HG03558 (cell line): ENCODE results near the gene DNAH17.

Experiments used
- ATAC-seq: cut with Tn5 transposase; IDR thresholded peaks from one replicate; pipeline ENCODE4 v1.9.1; 2021; ENCODE audit warnings: moderate number of reproducible peaks; ENCODE audit not compliant: unreplicated experiment; ENCODE audit errors: extremely low read depth

DNAH17 gene, protein sequence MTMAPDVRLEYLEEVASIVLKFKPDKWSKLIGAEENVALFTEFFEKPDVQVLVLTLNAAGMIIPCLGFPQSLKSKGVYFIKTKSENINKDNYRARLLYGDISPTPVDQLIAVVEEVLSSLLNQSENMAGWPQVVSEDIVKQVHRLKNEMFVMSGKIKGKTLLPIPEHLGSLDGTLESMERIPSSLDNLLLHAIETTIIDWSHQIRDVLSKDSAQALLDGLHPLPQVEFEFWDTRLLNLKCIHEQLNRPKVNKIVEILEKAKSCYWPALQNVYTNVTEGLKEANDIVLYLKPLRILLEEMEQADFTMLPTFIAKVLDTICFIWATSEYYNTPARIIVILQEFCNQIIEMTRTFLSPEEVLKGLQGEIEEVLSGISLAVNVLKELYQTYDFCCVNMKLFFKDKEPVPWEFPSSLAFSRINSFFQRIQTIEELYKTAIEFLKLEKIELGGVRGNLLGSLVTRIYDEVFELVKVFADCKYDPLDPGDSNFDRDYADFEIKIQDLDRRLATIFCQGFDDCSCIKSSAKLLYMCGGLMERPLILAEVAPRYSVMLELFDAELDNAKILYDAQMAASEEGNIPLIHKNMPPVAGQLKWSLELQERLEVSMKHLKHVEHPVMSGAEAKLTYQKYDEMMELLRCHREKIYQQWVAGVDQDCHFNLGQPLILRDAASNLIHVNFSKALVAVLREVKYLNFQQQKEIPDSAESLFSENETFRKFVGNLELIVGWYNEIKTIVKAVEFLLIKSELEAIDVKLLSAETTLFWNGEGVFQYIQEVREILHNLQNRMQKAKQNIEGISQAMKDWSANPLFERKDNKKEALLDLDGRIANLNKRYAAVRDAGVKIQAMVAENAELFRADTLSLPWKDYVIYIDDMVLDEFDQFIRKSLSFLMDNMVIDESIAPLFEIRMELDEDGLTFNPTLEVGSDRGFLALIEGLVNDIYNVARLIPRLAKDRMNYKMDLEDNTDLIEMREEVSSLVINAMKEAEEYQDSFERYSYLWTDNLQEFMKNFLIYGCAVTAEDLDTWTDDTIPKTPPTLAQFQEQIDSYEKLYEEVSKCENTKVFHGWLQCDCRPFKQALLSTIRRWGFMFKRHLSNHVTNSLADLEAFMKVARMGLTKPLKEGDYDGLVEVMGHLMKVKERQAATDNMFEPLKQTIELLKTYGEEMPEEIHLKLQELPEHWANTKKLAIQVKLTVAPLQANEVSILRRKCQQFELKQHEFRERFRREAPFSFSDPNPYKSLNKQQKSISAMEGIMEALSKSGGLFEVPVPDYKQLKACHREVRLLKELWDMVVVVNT (N-terminal part only)

GRCh38 chr17:78577296-78577695 is at the start of gene DNAH17:
Gene DNAH17, minus strand, starts transcription at chr17:78577396. Its CDS starts 2,339 bp downstream, at chr17:78575057.
- no peak for ATAC-seq

DNA sequence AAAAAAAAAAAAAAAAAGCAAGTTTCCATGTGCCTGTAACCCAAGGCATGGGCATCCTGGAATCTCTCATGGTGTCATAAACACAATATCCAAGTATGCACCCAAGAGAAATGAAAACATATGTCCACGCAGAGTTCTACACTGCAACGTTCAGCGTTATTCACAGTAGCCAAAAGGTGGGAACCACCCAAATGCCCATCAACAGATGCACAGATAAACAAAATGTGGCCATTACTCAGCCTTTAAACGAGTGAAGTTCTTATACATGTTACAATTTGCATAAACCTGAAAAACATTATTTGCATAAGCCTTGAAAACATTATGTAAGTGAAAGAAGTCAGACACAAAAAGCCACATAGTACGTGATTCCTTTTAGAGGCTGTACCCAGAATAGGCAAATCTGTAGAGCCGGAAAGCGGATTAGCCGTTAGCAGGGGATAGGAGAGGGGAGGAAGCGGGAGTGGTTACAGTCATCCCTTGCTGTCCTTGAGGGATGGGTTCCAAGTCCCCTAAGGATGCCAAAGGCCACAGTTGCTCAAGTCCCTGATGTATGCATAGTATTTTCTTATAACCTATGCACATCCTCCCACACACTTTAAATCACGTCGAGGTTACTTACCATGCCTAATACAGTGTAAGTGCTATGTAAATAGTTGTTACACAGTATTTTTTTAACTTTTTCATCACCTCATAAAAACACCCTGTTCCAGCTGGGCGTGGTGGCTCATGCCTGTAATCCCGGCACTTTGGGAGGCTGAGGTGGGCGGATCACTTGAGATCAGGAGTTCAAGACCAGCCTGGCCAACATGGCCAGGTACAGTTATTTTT is 47.3 kb upstream of the DNAH17 start:
- no peak for ATAC-seq

- ATAC-seq = no peak
These were observed 46.3 kb upstream of the DNAH17 start for GRCh38 chr17:78623541-78623940.

DNA sequence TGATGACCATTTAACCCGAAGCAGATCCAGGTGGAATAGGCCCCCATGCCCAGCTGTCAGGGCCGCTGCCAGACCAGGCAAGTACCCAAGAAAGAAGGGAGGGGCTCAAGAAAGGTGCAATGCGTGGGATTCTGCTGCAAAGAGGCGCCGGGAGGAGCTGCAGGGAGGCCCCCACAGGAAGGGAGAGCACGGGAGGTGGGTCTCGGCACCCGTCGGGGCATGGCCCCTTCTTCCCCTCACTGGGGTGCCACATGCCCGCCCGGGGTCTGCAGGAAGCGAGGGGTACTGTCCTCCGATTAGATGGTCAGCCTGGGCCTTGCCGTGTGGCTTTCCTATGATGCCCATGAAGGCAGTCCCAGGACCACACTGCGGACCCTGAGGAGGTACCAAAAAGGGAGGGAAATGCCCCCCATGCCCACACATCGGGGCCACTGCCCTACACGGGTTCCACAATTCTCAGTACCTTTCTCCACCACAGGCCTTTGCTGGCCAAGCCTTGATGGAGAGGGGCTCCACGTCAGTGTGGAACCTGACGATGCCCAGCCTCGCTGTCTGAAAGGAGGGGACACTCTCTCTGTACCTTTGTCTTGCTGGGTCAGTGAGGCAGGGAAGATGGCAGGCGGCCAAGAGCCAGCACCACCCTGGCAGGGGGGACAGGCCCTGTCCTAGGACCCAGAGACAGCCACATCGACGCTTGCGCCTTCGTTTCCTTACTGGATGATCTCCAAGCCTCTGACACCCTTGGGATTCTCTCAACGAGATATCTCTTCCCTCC is 45.5 kb upstream of the DNAH17 start:
- no peak for ATAC-seq

DNA sequence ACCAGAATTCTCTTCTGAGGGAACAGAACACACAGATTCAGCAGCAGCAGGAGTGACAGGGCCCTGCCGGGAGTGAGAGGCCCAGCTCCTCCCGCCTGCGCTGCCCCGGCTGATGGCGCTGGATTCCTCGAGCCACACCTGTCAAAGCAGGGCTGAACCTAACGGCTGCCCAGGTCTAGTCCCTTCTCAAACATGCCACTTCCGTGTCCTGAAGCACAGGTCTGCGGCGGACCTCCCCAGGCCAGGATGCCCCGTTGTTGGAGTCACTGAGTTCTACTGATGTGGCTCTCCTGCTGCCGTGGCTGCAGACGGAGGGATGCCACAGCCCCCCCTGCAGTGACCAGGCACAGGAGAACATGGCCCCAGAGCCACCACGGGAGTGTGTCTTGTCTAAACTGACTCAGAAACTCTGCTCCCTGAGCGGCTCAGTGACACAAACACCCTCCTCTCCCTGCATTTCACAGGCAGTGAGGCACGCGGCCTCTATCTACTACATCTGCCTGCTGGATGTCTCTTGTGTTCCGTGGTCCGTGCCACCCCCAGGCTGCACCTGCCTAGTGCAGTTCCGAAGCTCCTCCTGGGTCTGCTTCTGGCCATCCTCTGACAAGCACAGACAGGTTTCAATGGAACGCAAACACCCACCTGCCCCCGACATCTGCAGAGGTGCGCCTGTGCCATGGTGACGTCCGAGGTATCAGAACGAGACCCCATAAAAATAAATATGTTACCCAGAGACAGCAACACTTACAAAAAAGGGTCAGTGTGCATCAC is 44.7 kb upstream of the DNAH17 start:
- ATAC-seq = no peak

GRCh38 chr17:78620099-78620498 is 42.9 kb upstream of the DNAH17 start:
- ATAC-seq = no peak

GRCh38 chr17:78619334-78619733 is 42.1 kb upstream of the DNAH17 start:
- ATAC-seq = no peak

- ATAC-seq = no peak
These were observed 41.3 kb upstream of the DNAH17 start for GRCh38 chr17:78618264-78619066.

DNA sequence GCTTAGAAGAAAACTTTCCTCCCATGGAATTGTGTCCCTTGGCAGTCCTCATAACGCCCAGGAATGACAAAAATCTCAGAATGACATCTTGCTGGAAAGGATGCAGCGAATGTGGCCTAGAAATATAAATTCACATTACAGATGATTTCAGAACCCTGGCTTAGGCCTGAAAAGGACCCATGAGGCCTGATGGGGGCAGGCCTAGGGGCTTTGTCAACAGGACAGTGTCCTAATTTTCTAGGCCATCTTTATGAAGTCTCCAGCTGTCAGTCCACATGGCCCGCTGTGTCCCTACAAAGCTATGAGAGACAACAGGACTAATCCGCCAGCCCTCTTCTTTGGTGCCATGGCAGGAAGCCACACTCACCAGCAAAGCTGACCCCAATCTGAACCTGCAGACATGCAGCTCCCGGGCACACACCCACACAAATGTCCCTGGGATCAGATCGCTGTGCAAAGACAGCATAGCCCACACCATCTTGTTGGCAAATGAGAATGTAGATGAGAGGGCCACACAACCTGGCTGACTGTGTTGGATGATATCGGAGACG is 40.4 kb upstream of the DNAH17 start:
- ATAC-seq = no peak

GRCh38 chr17:78616946-78617345 is 39.8 kb upstream of the DNAH17 start:
- ATAC-seq = no peak

- no peak for ATAC-seq
These were observed 38.4 kb upstream of the DNAH17 start for GRCh38 chr17:78615631-78616030.

- no peak for ATAC-seq
These were observed 36.2 kb upstream of the DNAH17 start for GRCh38 chr17:78613416-78613815.

DNA sequence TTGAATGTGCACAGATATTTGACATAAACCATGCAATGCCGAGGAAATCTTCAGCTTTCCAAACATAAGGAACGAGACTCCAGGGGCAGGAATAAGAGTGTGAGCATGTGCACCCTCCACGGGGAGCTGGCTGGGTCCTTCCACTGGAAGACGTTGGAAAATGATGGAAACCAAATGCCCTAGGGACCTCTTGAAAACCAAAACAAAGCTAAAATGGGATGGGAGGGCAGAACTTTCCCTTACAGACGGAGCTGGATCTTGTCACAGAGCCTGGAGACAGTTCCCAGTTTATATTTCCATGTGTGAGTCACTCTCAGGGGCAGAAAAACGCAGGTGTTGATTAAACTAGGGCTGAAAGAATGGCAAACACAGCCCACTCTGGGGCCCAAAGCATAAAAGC is 34.4 kb upstream of the DNAH17 start:
- ATAC-seq = no peak

DNA sequence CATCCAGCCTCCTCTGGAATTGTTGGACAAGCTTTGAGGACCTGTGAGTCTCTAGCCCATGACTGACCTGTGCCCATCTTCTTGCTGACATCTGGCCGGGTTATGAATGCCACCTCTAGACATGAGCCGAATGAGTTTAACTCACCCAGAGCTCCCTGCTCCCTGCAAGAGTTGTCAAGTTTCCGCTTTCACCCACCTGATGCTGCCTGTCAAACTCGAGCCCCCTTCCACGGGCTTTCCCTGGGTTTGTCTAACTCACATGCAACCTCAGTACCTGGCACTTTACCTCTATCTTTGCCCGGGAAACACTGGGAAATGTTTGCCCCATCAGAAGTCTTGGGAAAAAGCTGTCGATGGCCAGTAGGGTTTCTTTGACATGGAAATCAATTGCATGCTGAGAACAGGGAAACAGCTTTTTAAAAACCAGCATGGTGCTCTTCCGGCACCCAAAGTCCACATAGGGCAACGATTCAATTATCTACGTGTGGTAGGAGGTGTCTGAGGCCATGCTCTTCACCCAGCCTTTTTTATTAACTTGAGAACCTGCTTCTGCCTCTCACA is 33.8 kb upstream of the DNAH17 start:
- no peak for ATAC-seq

- no peak for ATAC-seq
These were observed 32.0 kb upstream of the DNAH17 start for GRCh38 chr17:78609191-78609641.

GRCh38 chr17:78608804-78609186 is 31.6 kb upstream of the DNAH17 start:
- no peak for ATAC-seq
